GM12875 (cell line): ENCODE results near the gene RAB20.
"Not testable (repeated sequence)": the region's sequence is repeated elsewhere in the genome, so short reads cannot be mapped to it uniquely, and the experiment has no call there.

Source experiments
- H3K4me3 ChIP-seq: one replicate; pipeline ENCODE4 v1.5.1; 2011; ENCODE audit warnings: low read depth, low read length, control low read depth
- CTCF ChIP-seq: IDR thresholded peaks from 2 replicates; pipeline ENCODE4 v1.5.1; 2011; ENCODE audit warnings: low read depth, mild to moderate bottlenecking, control low read depth, inconsistent platforms, low read length, moderate library complexity, borderline replicate concordance; ENCODE audit not compliant: insufficient read depth

The RAB20 gene

DNA sequence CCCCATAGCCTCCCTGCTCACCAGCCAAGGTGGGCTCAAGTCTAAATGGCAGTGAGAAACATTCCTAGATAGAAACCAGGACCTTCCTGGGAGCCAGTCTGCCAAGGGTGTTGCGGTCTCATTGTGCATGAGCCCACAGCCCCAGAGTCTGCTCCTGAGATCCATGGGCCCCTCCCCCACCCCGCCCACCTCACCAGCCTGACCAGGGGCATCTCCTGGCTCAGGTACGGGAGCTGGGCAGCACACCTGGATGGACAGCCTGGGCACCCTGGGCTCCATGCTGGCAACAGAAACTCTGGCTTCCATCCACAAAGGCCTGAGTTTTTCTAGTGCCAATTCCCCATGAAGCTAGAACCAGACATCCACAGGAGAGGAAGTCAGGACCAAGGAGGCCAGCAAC, 65.6 kb downstream of the RAB20 start:
- no peak for TF ChIP-seq CTCF
- H3K4me3 ChIP-seq, result no peak overlapping the region

DNA sequence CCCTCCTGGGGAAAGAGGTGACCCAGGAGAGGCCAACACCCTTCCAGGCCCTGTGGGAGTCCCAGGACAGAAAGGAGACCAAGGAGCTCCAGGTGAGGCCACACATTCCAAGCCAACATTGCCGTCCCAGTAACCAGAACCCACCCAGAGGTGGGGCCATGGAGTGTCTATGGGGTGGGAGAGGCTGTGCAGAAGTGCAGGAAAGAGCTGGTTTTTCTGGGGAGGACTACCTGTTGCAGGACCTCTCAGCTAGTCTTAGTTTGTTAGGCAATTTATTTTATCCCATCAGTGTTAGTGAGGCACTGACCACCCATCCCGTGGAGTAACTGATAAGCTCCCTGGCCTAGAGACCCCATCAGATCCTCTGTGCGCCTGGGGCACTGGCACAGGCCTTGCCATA, 66.1 kb downstream of the RAB20 start:
- no peak overlapping the region for H3K4me3 ChIP-seq
- TF ChIP-seq CTCF, result no peak

DNA sequence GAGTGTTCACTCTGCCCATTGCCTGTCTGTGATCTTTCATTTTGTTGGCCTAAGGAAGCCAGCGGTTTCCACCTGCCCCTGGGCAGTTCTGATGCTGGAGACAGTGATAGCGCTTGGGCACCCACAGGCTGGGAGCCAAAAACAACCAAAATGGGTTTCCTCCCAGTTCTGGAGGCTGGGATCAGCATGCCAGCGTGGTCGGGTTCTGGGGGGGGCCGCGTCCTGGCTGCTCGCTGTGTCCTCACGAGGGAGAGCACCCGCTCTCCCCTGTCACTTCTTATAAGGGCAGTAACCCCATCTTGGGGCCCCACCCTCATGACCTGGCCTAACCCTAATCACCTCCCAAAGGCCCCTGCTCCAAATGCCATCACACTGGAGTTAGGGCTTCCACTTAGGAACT, 67.9 kb downstream of the RAB20 start:
- no peak overlapping the region for H3K4me3 ChIP-seq
- TF ChIP-seq CTCF, result no peak

DNA sequence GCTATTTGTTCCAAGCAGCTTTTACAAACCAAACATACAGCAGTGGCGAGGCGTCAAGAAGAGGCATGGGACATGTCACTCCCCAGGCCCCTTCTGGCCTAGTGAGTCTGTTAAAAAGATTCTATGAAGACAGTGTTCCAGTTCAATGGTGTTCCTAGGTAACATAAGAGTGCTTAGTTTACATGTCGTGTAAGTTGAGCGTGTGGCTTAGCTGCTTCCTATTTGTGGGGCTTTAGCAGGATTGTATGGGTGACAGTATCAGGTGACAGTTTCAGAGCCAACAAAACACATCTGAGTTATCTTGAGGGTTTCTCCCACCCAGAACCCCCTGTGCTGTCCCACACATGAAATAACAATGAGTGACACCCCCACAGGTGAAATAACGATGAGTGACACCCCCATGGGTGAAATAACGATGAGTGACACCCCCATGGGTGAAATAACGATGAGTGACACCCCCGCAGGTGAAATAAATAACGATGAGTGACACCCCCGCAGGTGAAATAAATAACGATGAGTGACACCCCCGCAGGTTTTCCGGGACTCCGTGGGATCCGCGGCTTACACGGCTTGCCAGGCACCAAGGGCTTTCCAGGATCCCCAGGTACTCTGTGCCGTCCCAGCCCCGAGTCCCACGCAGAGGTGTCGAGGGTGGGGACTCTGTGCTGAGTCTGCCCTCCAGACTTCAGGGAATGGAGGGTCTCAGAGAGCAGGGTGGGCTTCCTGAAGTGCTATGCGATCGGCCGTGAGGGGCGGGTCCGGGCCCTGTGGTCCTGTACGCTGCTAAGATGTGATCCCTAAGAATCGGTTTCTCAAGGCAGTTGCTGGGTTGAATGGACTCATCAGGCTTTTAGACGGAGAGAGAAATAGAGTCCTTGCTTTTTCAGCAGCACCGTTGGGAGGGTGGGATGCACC, 68.6 kb downstream of the RAB20 start:
- H3K4me3 ChIP-seq, result no peak overlapping the region
- TF ChIP-seq CTCF, result no peak

- TF ChIP-seq CTCF, result no peak
- no peak overlapping the region for H3K4me3 ChIP-seq
Measured at GRCh38 chr13:110491869-110492678, 69.4 kb downstream of the RAB20 start.

- TF ChIP-seq CTCF, result no peak
- no peak overlapping the region for H3K4me3 ChIP-seq
Measured at GRCh38 chr13:110490009-110490770, 71.3 kb downstream of the RAB20 start.

DNA sequence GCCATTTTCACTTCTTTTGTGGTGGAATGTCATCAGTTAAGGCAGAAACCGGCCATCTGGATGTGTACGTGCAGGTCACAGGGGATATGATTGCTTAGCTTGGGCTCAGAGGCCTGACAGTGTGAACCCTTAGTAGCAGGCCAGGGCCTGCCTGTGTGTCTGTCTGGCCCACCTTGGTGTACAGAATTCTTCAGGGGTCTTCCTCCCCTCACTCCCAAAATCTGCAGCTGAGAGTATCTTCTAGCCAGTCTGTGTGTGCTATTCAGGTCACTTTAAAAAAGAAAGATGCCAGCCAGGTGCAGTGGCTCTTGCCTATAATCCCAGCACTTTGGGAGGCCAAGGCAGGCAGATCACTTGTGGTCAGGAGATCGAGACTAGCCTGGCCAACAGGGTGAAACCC, 74.6 kb downstream of the RAB20 start:
- not testable (repeated sequence) for H3K4me3 ChIP-seq
